Liver (tissue), 9 donors: ENCODE measurements around the gene SOCS2. TPM values are rescaled to one million over a fixed set of nuclear protein-coding genes. Genes with fewer than 3 reads are reported as not detected.

Source experiments
- DNase-seq: peaks from one replicate; pipeline ENCODE4 v3.0.0-alpha.2; 2017; ENCODE audit warnings: low spot score
- H3K27ac ChIP-seq, 2 donors: one replicate each; pipeline ENCODE4 v1.7.0; 2013; ENCODE audit warnings: inconsistent platforms in 2 of 2, low read length in 2 of 2, control low read depth in 1 of 2, low read depth in 1 of 2, mild to moderate bottlenecking in 1 of 2
- H3K27me3 ChIP-seq, 4 donors: one replicate each; pipeline versions ENCODE4 v1.6.1 to v1.7.0; 2013; ENCODE audit warnings: low read length in 3 of 4, inconsistent platforms in 1 of 4, mild to moderate bottlenecking in 1 of 4, moderate library complexity in 1 of 4; ENCODE audit not compliant: control insufficient read depth in 4 of 4, insufficient read depth in 4 of 4
- H3K36me3 ChIP-seq, 4 donors: one replicate each; pipeline versions ENCODE4 v1.6.1 to v1.7.0; 2013; ENCODE audit warnings: low read length in 3 of 4, mild to moderate bottlenecking in 3 of 4, low read depth in 1 of 4, moderate library complexity in 1 of 4; ENCODE audit not compliant: control insufficient read depth in 4 of 4, insufficient read depth in 3 of 4
- H3K4me1 ChIP-seq, 4 donors: one replicate each; pipeline versions ENCODE4 v1.6.1 to v1.7.0; 2013; ENCODE audit warnings: low read length in 3 of 4, mild to moderate bottlenecking in 3 of 4, moderate library complexity in 1 of 4; ENCODE audit not compliant: control insufficient read depth in 4 of 4, insufficient read depth in 4 of 4
- H3K4me3 ChIP-seq, 3 donors: one replicate each; pipeline versions ENCODE4 v1.6.1 to v1.7.0; 2013; ENCODE audit warnings: low read length in 3 of 3, control low read depth in 1 of 3, low read depth in 1 of 3, mild to moderate bottlenecking in 1 of 3
- H3K9ac ChIP-seq, 2 donors: one replicate each; pipeline ENCODE4 v1.7.0; 2013; ENCODE audit warnings: low read length in 2 of 2, mild to moderate bottlenecking in 2 of 2, moderate library complexity in 2 of 2, control low read depth in 1 of 2, low read depth in 1 of 2
- H3K9me3 ChIP-seq, 4 donors: one replicate each; pipeline versions ENCODE4 v1.6.1 to v1.7.0; 2013; ENCODE audit warnings: low read length in 3 of 4; ENCODE audit not compliant: control insufficient read depth in 4 of 4
- ATF3 ChIP-seq: IDR thresholded peaks from 2 replicates; pipeline ENCODE4 v1.6.1; 2016; ENCODE audit warnings: antibody characterized with exemption
- EGR1 ChIP-seq, 2 donors: IDR thresholded peaks; 2 replicates each; pipeline ENCODE4 v1.6.1; 2016 to 2018; ENCODE audit warnings: antibody characterized with exemption in 2 of 2, low read depth in 2 of 2
- FOXA1 ChIP-seq: IDR thresholded peaks from 2 replicates; pipeline ENCODE4 v1.6.1; 2016; ENCODE audit warnings: antibody characterized with exemption
- GABPA ChIP-seq, 2 donors: IDR thresholded peaks in 1 of 2; conservative IDR thresholded peaks in 1 of 2; 2 replicates each; pipeline ENCODE4 v1.6.1; 2016; ENCODE audit warnings: antibody characterized with exemption in 2 of 2, mild to moderate bottlenecking in 1 of 2, moderate library complexity in 1 of 2
- HNF4G ChIP-seq: IDR thresholded peaks from 2 replicates; pipeline ENCODE4 v1.6.1; 2016; ENCODE audit warnings: antibody characterized with exemption
- JUND ChIP-seq, 2 donors: IDR thresholded peaks; 2 replicates each; pipeline ENCODE4 v1.6.1; 2016; ENCODE audit warnings: antibody characterized with exemption in 2 of 2
- NR2F2 ChIP-seq: IDR thresholded peaks from 2 replicates; pipeline ENCODE4 v1.6.1; 2016; ENCODE audit warnings: antibody characterized with exemption
- RAD21 ChIP-seq, 2 donors: IDR thresholded peaks; 2 replicates each; pipeline ENCODE4 v1.6.1; 2016; ENCODE audit warnings: antibody characterized with exemption in 2 of 2, mild to moderate bottlenecking in 2 of 2
- REST ChIP-seq: IDR thresholded peaks from 2 replicates; pipeline ENCODE4 v1.6.1; 2016; ENCODE audit warnings: antibody characterized with exemption, mild to moderate bottlenecking
- RXRA ChIP-seq, 2 donors: IDR thresholded peaks; 2 replicates each; pipeline ENCODE4 v1.6.1; 2017 to 2018; ENCODE audit warnings: antibody characterized with exemption in 2 of 2, mild to moderate bottlenecking in 1 of 2
- SP1 ChIP-seq: IDR thresholded peaks from 2 replicates; pipeline ENCODE4 v1.6.1; 2018; ENCODE audit warnings: antibody characterized with exemption, mild to moderate bottlenecking
- ZBTB33 ChIP-seq: IDR thresholded peaks from 2 replicates; pipeline ENCODE4 v1.6.1; 2016; ENCODE audit warnings: antibody characterized with exemption
- WGBS: extraction: QIAGEN DNeasy Blood & Tissue Kit; methylation state at CpG from one replicate; pipeline ENCODE4 v1.1.7; 2013; 5-methylcytosine and 5-hydroxymethylcytosine counted together
- polyA plus RNA-seq, 2 donors: library from polyadenylated mRNA; stranded (reverse) in 1 of 2; unstranded in 1 of 2; fragments of 200-250 nt in 1 of 2; fragments of >200 nt in 1 of 2; fragmentation: Nextera tagmentation in 1 of 2; extraction: Ambion mirVana in 1 of 2; gene quantifications; one replicate each; pipeline versions ENCODE4 v1.2.1 to v1.2.3, GENCODE V29; 2013 to 2015
- total RNA-seq, 2 donors: library from RNA; depleted of rRNA; stranded (reverse); fragments of >200 nt; gene quantifications; one replicate each; pipeline ENCODE4 v1.2.3, GENCODE V29; 2014
- TF ChIP-seq, protein P1 (sequence below): fragments of 150-350 bp; IDR thresholded peaks from 2 replicates; pipeline ENCODE4 v1.5.1; 2017; ENCODE audit warnings: improper control_type of control experiment, low read depth, low read length; ENCODE audit not compliant: missing input control
- TF ChIP-seq, protein P2 (sequence below): IDR thresholded peaks from 2 replicates; pipeline ENCODE4 v1.6.1; 2016; ENCODE audit warnings: antibody characterized with exemption
- donor health status: healthy.
- donor health status: healthy.
- donor health status: healthy.
- donor health status: healthy.
- donor health status: healthy.

SOCS2 gene
- total and polyA plus RNA-seq, 4 donors, result 7.0 to 66.3 (median 34.4) TPM

- no peak for TF ChIP-seq ZBTB33
- no peak for TF ChIP-seq JUND (IDR thresholded peaks at IDR 0.05)
- TF ChIP-seq EGR1 (IDR thresholded peaks at IDR 0.05; ENCODE audit: low read depth in 2 of 2), result no peak
Measured at GRCh38 chr12:93595351-93595750, 22.9 kb downstream of the SOCS2 start (continued).

GRCh38 chr12:93597608-93598007, 25.1 kb downstream of the SOCS2 start:
- 84% methylated on average over 2 of the region's 2 CpGs for WGBS
- Histone ChIP-seq H3K4me1 (no peaks in the 10 kb centered on the region), H3K36me3 (no peaks in the 10 kb centered on the region), H3K9me3 (no peaks in the 10 kb centered on the region), H3K27me3 (no peaks in the 10 kb centered on the region), H3K9ac (no peak overlapping the region), H3K4me3 (no peak overlapping the region), H3K27ac (no peak overlapping the region)
- TF ChIP-seq NR2F2 (peak; percentile 93), EGR1 (IDR thresholded peaks at IDR 0.05; ENCODE audit: low read depth in 2 of 2) (no peak), RXRA (IDR thresholded peaks at IDR 0.05) (peak in 1 of 2 donors; percentile 8)
- no peak for DNase-seq

DNA sequence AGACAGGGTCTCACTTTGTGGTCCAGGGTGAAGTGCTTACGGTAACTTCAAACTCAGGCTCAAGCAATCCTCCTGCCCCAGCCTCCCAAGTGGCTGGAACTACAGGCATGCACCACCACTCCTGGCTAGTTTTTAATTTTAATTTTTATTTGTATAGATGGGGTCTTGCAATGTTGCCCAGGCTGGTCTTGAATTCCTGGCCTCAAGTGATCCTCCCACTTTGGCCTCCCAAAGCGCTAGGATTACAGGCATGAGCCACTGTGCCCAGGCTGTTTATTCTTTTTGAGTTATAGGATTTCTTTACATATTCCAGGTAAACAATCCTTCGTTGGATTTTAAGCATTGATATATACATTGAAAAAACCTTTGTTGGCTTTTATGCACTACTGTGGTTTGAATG, 26.7 kb downstream of the SOCS2 start:
- no peak for DNase-seq
- TF ChIP-seq ZBTB33, result no peak
- no peak for TF ChIP-seq EGR1 (IDR thresholded peaks at IDR 0.05; ENCODE audit: low read depth in 2 of 2)
- no peak for TF ChIP-seq REST
- no peak for TF ChIP-seq FOXA1
- TF ChIP-seq, protein P1, sequence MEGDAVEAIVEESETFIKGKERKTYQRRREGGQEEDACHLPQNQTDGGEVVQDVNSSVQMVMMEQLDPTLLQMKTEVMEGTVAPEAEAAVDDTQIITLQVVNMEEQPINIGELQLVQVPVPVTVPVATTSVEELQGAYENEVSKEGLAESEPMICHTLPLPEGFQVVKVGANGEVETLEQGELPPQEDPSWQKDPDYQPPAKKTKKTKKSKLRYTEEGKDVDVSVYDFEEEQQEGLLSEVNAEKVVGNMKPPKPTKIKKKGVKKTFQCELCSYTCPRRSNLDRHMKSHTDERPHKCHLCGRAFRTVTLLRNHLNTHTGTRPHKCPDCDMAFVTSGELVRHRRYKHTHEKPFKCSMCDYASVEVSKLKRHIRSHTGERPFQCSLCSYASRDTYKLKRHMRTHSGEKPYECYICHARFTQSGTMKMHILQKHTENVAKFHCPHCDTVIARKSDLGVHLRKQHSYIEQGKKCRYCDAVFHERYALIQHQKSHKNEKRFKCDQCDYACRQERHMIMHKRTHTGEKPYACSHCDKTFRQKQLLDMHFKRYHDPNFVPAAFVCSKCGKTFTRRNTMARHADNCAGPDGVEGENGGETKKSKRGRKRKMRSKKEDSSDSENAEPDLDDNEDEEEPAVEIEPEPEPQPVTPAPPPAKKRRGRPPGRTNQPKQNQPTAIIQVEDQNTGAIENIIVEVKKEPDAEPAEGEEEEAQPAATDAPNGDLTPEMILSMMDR, result no peak
- TF ChIP-seq, protein P2, sequence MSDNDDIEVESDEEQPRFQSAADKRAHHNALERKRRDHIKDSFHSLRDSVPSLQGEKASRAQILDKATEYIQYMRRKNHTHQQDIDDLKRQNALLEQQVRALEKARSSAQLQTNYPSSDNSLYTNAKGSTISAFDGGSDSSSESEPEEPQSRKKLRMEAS, result no peak
- TF ChIP-seq RAD21 (IDR thresholded peaks at IDR 0.05), result no peak
- TF ChIP-seq HNF4G, result no peak
- TF ChIP-seq ATF3, result no peak
- TF ChIP-seq GABPA (IDR thresholded peaks at IDR 0.05 in 1 of 2, conservative IDR thresholded peaks at IDR 0.05 in 1 of 2), result no peak
- no peak for TF ChIP-seq SP1
- TF ChIP-seq JUND (IDR thresholded peaks at IDR 0.05), result no peak
- 96% methylated on average over 3 of the region's 3 CpGs for WGBS
- Histone ChIP-seq H3K27me3 (no peaks in the 10 kb centered on the region), H3K9ac (no peak overlapping the region), H3K4me1 (no peaks in the 10 kb centered on the region), H3K4me3 (no peak overlapping the region), H3K27ac (no peak overlapping the region), H3K9me3 (no peaks in the 10 kb centered on the region), H3K36me3 (no peaks in the 10 kb centered on the region)
